HepG2 (cell line): Measurements from ENCODE around the gene ASIC2. TPM values are rescaled to one million over a fixed set of nuclear protein-coding genes. Genes with fewer than 3 reads are reported as not detected.

Experiments used
- ATAC-seq: fragments of 200-7000 bp; cut with Tn5 transposase; 3 replicates; pipeline ENCODE4 v1.9.1; 2020; ENCODE audit warnings: mild to moderate bottlenecking, moderate library complexity
- BruUV-seq: library from RNA; stranded (reverse); fragments of 400-500 nt; replicated peaks from 2 replicates; lab custom pipeline; 2021; lab: Mats Ljungman, UMichigan
- CTCF ChIA-PET: fragments of 300-600 bp; formaldehyde crosslinking; extraction: SDS; loops from one replicate; lab custom pipeline; 2021; ENCODE audit warnings: low total read pairs, inconsistent platforms, low intra/inter-chr PET ratio; lab: Yijun Ruan, JAX
- POLR2A ChIA-PET: fragments of 350-600 bp; sonication (Branson Sonifier 250); formaldehyde crosslinking; loops from one replicate; lab custom pipeline; 2020; ENCODE audit warnings: antibody characterized with exemption, inconsistent platforms; lab: Yijun Ruan, JAX
- DNase-seq: peaks from one replicate; pipeline ENCODE4 v3.0.0-alpha.2; 2015; ENCODE audit warnings: low spot score
- FAIRE-seq: peaks from 3 replicates; lab custom pipeline; 2011; peaks lifted over from hg19 to GRCh38; lab: Jason Lieb, UNC
- H2AFZ ChIP-seq: one replicate; pipeline ENCODE4 v1.6.1; 2011; ENCODE audit warnings: low read length, inconsistent platforms
- H3K27ac ChIP-seq: fragments of 300-600 bp; 3 replicates; pipeline ENCODE4 v1.8.0; 2011; ENCODE audit warnings: mixed run types, mild to moderate bottlenecking, mixed read lengths, low read length, inconsistent platforms; ENCODE audit not compliant: insufficient read depth; ENCODE audit errors: extremely low read length
- H3K27me3 ChIP-seq, 2 experiments: fragments of 200-600 bp in 1 of 2; 2 replicates in 1 of 2; 3 replicates in 1 of 2; pipeline versions ENCODE4 v1.6.0 to v1.8.0; 2011; ENCODE audit warnings: low read length in 2 of 2, mild to moderate bottlenecking in 2 of 2, moderate library complexity in 2 of 2, inconsistent platforms in 1 of 2; ENCODE audit not compliant: insufficient read depth in 2 of 2, control insufficient read depth in 1 of 2
- H3K36me3 ChIP-seq, 2 experiments: fragments of 200-600 bp in 1 of 2; replicated peaks in 1 of 2; 2 replicates in 1 of 2; 3 replicates in 1 of 2; pipeline versions ENCODE4 v1.5.1 to v1.8.0; 2011; ENCODE audit warnings: low read length in 2 of 2, inconsistent platforms in 1 of 2; ENCODE audit not compliant: insufficient read depth in 2 of 2, control insufficient read depth in 1 of 2
- H3K4me1 ChIP-seq: 2 replicates; pipeline ENCODE4 v1.5.1; 2012; ENCODE audit warnings: low read length, inconsistent platforms; ENCODE audit not compliant: insufficient read depth
- H3K4me2 ChIP-seq: 2 replicates; pipeline ENCODE4 v1.6.0; 2011; ENCODE audit warnings: low read depth, low read length, inconsistent platforms
- H3K4me3 ChIP-seq, 3 experiments: fragments of 200-600 bp in 1 of 3; sonication (generic), shearing (Covaris generic) in 1 of 3; replicated peaks in 1 of 3; 2 replicates each; pipeline ENCODE4 v1.5.1; 2011 to 2016; ENCODE audit warnings: low read length in 3 of 3, inconsistent platforms in 2 of 3, low read depth in 2 of 3, mild to moderate bottlenecking in 2 of 3, control low read depth in 1 of 3, mixed read lengths in 1 of 3; ENCODE audit not compliant: insufficient read depth in 1 of 3
- H3K79me2 ChIP-seq: one replicate; pipeline ENCODE4 v1.6.1; 2011; ENCODE audit warnings: low read length, inconsistent platforms; ENCODE audit not compliant: insufficient read depth
- H3K9ac ChIP-seq: 2 replicates; pipeline ENCODE4 v1.6.0; 2011; ENCODE audit warnings: mild to moderate bottlenecking, low read depth, low read length, inconsistent platforms; ENCODE audit not compliant: insufficient read depth
- H3K9me3 ChIP-seq: 2 replicates; pipeline ENCODE4 v1.5.1; 2012; ENCODE audit warnings: mild to moderate bottlenecking, low read length
- H4K20me1 ChIP-seq: 2 replicates; pipeline ENCODE4 v1.6.0; 2011; ENCODE audit warnings: inconsistent platforms, mild to moderate bottlenecking, low read length, moderate library complexity; ENCODE audit not compliant: insufficient read depth
- ZNF30 ChIP-seq: sonication (generic); formaldehyde crosslinking; IDR thresholded peaks from 2 replicates; pipeline ENCODE4 v1.5.0; 2020; ENCODE audit warnings: mild to moderate bottlenecking, missing genetic modification reagents
- WGBS: methylation state at CpG from one replicate; pipeline ENCODE4 v1.1.6; 2017; ENCODE audit warnings: low lambda C conversion rate; 5-methylcytosine and 5-hydroxymethylcytosine counted together
- in situ Hi-C: cut with HindIII; loops from 2 replicates; pipeline ENCODE4 v1.10.0; 2017; ENCODE audit warnings: low pct_unique_long_range_greater_than_20kb; ENCODE audit not compliant: extremely low pct_ligation_motif_present
- intact Hi-C: fragments of 100-400 bp; cut with micrococcal nuclease; formaldehyde crosslinking; loops from one replicate; pipeline ENCODE4 v1.10.0; 2022; ENCODE audit not compliant: unreplicated experiment
- polyA plus RNA-seq, 8 experiments: library from polyadenylated mRNA; depleted of rRNA in 3 of 8; stranded (reverse) in 7 of 8; unstranded in 1 of 8; fragments of >200 nt; fragmentation: Illumina TruSeq in 4 of 8; extraction: Trizol in 4 of 8; gene quantifications; 2 replicates each; pipeline versions ENCODE4 v1.2.1 to v1.2.3, GENCODE V29; 2011 to 2016; ENCODE audit warnings: low read depth in 4 of 8, missing spikeins in 1 of 8, mixed read lengths in 1 of 8; ENCODE audit not compliant: insufficient read depth in 1 of 8
- total RNA-seq, 5 experiments: library from RNA; depleted of rRNA; stranded (reverse); fragments of >200 nt; fragmentation: Illumina TruSeq; extraction: Trizol; gene quantifications; 2 replicates each; pipeline ENCODE4 v1.2.3, GENCODE V29; 2016; ENCODE audit warnings: low read depth in 1 of 5
- TF ChIP-seq, protein P1 (sequence below): sonication (generic); formaldehyde crosslinking; IDR thresholded peaks from 2 replicates; pipeline ENCODE4 v1.4.0; 2020; ENCODE audit warnings: missing genetic modification reagents, borderline replicate concordance
- TF ChIP-seq, protein P2 (sequence below): sonication (generic); formaldehyde crosslinking; IDR thresholded peaks from 2 replicates; pipeline ENCODE4 v1.5.0; 2020; ENCODE audit warnings: mild to moderate bottlenecking, missing genetic modification reagents, moderate library complexity

The ASIC2 gene
- total and polyA plus RNA-seq, 2 of the 13 experiments (the other 11 are each of a cell fraction or from before 2014, with no cell fraction given): not detected

DNA sequence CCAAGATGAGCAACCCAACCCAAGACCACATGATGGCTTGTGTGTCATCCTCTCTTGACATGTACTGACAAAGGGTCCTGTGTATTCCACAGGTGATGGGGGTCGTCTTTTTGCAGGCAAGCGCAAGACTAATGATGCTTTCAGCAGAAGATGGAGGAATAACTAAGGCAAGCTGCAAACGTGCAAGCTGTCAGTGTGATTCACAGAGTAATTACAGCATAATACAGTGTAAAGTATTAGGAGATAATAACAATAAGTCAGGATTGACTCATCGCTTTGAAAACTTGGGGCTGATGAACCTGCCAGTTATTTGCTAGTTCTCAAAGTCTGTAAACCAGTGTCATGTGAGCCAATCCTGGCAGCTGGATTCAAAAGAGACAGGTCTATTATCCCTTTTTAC, 41.6 kb upstream of the ASIC2 start:
- no peak for ATAC-seq
- no peak overlapping the region for H2AFZ ChIP-seq
- TF ChIP-seq, protein P1, sequence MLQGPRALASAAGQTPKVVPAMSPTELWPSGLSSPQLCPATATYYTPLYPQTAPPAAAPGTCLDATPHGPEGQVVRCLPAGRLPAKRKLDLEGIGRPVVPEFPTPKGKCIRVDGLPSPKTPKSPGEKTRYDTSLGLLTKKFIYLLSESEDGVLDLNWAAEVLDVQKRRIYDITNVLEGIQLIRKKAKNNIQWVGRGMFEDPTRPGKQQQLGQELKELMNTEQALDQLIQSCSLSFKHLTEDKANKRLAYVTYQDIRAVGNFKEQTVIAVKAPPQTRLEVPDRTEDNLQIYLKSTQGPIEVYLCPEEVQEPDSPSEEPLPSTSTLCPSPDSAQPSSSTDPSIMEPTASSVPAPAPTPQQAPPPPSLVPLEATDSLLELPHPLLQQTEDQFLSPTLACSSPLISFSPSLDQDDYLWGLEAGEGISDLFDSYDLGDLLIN (CRISPR knock-in tag): no peak
- TF ChIP-seq, all 625 proteins: peak for 0
- intact Hi-C loops (no loop called here), in situ Hi-C loops (no loop called here)
- Histone ChIP-seq H3K4me2 (no peak overlapping the region), H3K27ac (no peak overlapping the region), H4K20me1 (no peaks in the 10 kb centered on the region), H3K4me1 (no peaks in the 10 kb centered on the region), H3K4me3 (no peak overlapping the region), H3K79me2 (no peaks in the 10 kb centered on the region), H3K36me3 (no peaks in the 10 kb centered on the region), H3K9me3 (no peaks in the 10 kb centered on the region), H3K27me3 (no peaks in the 10 kb centered on the region), H3K9ac (no peak overlapping the region)
- DNase-seq (no peak), FAIRE-seq (no peak)
- ChIA-PET POLR2A (no interaction called here), CTCF (no interaction called here)
- 23% methylated on average over 4 of the region's 4 CpGs for WGBS
- BruUV-seq: no TSS peak

DNA sequence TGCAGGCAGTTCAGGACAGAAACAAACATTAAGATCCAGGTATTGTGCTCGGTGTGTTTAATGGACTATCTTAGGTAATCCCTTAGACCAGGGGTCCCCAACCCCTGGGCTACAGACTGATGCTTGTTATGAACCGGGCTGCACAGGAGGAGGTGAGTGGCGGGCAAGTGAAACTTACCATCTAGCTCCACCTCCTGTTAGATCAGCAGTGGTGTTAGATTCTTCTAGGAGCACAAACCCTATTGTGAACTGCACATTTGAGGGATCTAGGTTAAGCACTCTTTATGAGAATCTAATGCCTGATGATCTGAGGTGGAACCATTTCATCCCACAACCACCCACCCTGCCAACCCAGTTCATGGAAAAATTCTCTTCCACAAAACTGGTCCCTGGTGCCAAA, 37.8 kb upstream of the ASIC2 start:
- Histone ChIP-seq H3K27ac (no peak overlapping the region), H3K9me3 (no peaks in the 10 kb centered on the region), H3K27me3 (no peaks in the 10 kb centered on the region), H3K4me3 (no peak overlapping the region), H3K4me1 (no peaks in the 10 kb centered on the region), H4K20me1 (no peaks in the 10 kb centered on the region), H2AFZ (no peak overlapping the region)
- WGBS: 0% methylated on average over 1 of the region's 3 CpGs
- CTCF ChIA-PET: no interaction called here
- TF ChIP-seq, protein P2, sequence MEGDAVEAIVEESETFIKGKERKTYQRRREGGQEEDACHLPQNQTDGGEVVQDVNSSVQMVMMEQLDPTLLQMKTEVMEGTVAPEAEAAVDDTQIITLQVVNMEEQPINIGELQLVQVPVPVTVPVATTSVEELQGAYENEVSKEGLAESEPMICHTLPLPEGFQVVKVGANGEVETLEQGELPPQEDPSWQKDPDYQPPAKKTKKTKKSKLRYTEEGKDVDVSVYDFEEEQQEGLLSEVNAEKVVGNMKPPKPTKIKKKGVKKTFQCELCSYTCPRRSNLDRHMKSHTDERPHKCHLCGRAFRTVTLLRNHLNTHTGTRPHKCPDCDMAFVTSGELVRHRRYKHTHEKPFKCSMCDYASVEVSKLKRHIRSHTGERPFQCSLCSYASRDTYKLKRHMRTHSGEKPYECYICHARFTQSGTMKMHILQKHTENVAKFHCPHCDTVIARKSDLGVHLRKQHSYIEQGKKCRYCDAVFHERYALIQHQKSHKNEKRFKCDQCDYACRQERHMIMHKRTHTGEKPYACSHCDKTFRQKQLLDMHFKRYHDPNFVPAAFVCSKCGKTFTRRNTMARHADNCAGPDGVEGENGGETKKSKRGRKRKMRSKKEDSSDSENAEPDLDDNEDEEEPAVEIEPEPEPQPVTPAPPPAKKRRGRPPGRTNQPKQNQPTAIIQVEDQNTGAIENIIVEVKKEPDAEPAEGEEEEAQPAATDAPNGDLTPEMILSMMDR (CRISPR knock-in tag): 0 out of 2 replicates have a peak, but pooled peaks have one; percentile 3
- no peak for TF ChIP-seq ZNF30 (CRISPR knock-in tag)
- TF ChIP-seq, all 625 proteins: peak for 1
- no TSS peak for BruUV-seq
- no peak overlapping the region for H3K9ac ChIP-seq
- FAIRE-seq: no peak
- no peaks in the 10 kb centered on the region for H3K36me3 ChIP-seq
- in situ Hi-C loops (no loop called here), intact Hi-C loops (no loop called here)
- POLR2A ChIA-PET: no interaction called here
- DNase-seq: no peak
- no peak for ATAC-seq
- H3K4me2 ChIP-seq: no peak overlapping the region
- no peaks in the 10 kb centered on the region for H3K79me2 ChIP-seq
